ENCODE data around the gene HNF4A. TPM values are rescaled to one million over a fixed set of nuclear protein-coding genes. Genes with fewer than 3 reads are reported as not detected.

HNF4A gene
- total and polyA plus RNA-seq, 2 of the 4 experiments (the other 2 are of a cell fraction): not detected

GRCh38 chr20:44393608-44394451 is 38.3 kb downstream of the HNF4A start:
- 60% methylated on average over 3 of the region's 9 CpGs; no CpG with 5 or more reads in 1 of the 2 experiments for WGBS, 2 experiments (ENCODE audit: extremely low coverage in 2 of 2, insufficient read length in 1 of 2)
- no peak for DNase-seq
- Histone ChIP-seq H3K27me3 (ENCODE audit: control insufficient read depth, insufficient read depth, low read length) (peaks cover 49% of the 10 kb centered on the region), H3K9me1 (ENCODE audit: insufficient read depth, low read length) (no peaks in the 10 kb centered on the region), H3K9ac (ENCODE audit: low read depth, low read length) (no peak overlapping the region), H3K56ac (ENCODE audit: extremely low read depth, insufficient read depth, low read length) (no peak overlapping the region), H3K9me3 (ENCODE audit: control insufficient read depth, insufficient read depth, low read length) (no peaks in the 10 kb centered on the region), H2AK5ac (ENCODE audit: low read depth, low read length) (no peak overlapping the region), H2BK5ac (ENCODE audit: low read depth, low read length, poor library complexity, severe bottlenecking) (no peak overlapping the region), H4K91ac (ENCODE audit: insufficient read depth, low read depth, low read length) (no peak overlapping the region), H4K20me1 (ENCODE audit: insufficient read depth, low read length) (no peaks in the 10 kb centered on the region), H3K18ac (ENCODE audit: low read depth, low read length) (no peak overlapping the region), H3K4me1 (ENCODE audit: control insufficient read depth, insufficient read depth, low read length) (no peaks in the 10 kb centered on the region), H2AFZ (replicated peaks; ENCODE audit: low read length, poor library complexity) (no peak overlapping the region), H4K8ac (ENCODE audit: low read depth in 2 of 2, low read length in 2 of 2) (no peak overlapping the region), H2BK20ac (ENCODE audit: low read depth, low read length) (no peak overlapping the region), H2BK15ac (ENCODE audit: low read depth, low read length) (no peak overlapping the region), H3K79me1 (ENCODE audit: low read depth in 1 of 2, low read length in 2 of 2) (no peaks in the 10 kb centered on the region), H3K4ac (ENCODE audit: low read depth, low read length) (no peak overlapping the region), H2BK120ac (ENCODE audit: low read depth, low read length) (no peak overlapping the region), H3K23ac (ENCODE audit: low read depth, low read length) (no peak overlapping the region), H3K14ac (replicated peaks; ENCODE audit: low read depth, low read length) (no peak overlapping the region), H3K27ac (ENCODE audit: insufficient read depth, low read length) (no peak overlapping the region), H3K4me2 (ENCODE audit: low read depth, low read length) (no peak overlapping the region), H2AK9ac (replicated peaks; ENCODE audit: low read depth, low read length, poor library complexity) (no peak overlapping the region), H3K36me3 (ENCODE audit: control insufficient read depth, insufficient read depth, low read length) (no peaks in the 10 kb centered on the region), H4K5ac (ENCODE audit: low read depth, low read length) (no peak overlapping the region), H3K4me3 (ENCODE audit: insufficient read depth, low read depth, low read length) (no peak overlapping the region)
- CTCF ChIA-PET: interaction anchor here (1.0 kb wide), 1 partner anchor 10 kb away, joined by 3 read pairs; no protein-coding TSS in a partner anchor
- BruUV-seq (replicated peaks): no TSS peak
- no peak for ATAC-seq (ENCODE audit: low read depth)
- in situ Hi-C loops (cut with MboI; ENCODE audit: low sequenced_read_pairs): loop anchor here (25.0 kb wide), 1 partner anchor 468 kb away; no protein-coding TSS in a partner anchor
- dilution Hi-C loops (cut with HindIII; ENCODE audit: low sequenced_read_pairs, unreplicated experiment): loop anchor here (10.0 kb wide), 1 partner anchor 71 kb away; no protein-coding TSS in a partner anchor
- intact Hi-C loops (cut with micrococcal nuclease): no loop called here
- POLR2A ChIA-PET (ENCODE audit: unreplicated experiment): no interaction called here
- TF ChIP-seq SMC3 (IDR thresholded peaks at IDR 0.05; ENCODE audit: low read depth, low read length) (no peak), CHD1 (IDR thresholded peaks at IDR 0.05; ENCODE audit: low read depth, low read length) (no peak), BHLHE40 (IDR thresholded peaks at IDR 0.05; ENCODE audit: low read depth, low read length) (no peak), CTCF (conservative IDR thresholded peaks at IDR 0.05; ENCODE audit: low read depth, low read length) (no peak), NFE2L2 (IDR thresholded peaks at IDR 0.05; ENCODE audit: low read depth, low read length) (no peak), FOS (IDR thresholded peaks at IDR 0.05; ENCODE audit: low read depth, low read length) (no peak), USF2 (IDR thresholded peaks at IDR 0.05; ENCODE audit: low read depth, low read length) (no peak), RCOR1 (IDR thresholded peaks at IDR 0.05; ENCODE audit: insufficient replicate concordance, low read length) (no peak), CEBPB (IDR thresholded peaks at IDR 0.05; ENCODE audit: low read depth, low read length) (no peak), MAZ (IDR thresholded peaks at IDR 0.05; ENCODE audit: borderline replicate concordance, low read depth, low read length) (no peak), MAFK (IDR thresholded peaks at IDR 0.05; ENCODE audit: low read depth, low read length) (no peak), RFX5 (IDR thresholded peaks at IDR 0.05; ENCODE audit: low read depth, low read length) (no peak), MXI1 (IDR thresholded peaks at IDR 0.05; ENCODE audit: borderline replicate concordance, low read depth, low read length) (no peak), POLR2A (IDR thresholded peaks at IDR 0.05; ENCODE audit: low read depth, low read length) (no peak), ELK1 (IDR thresholded peaks at IDR 0.05; ENCODE audit: borderline replicate concordance, low read depth, low read length) (no peak)
